ENCODE results near the gene RAB37. TPM values are rescaled to one million over a fixed set of nuclear protein-coding genes. Genes with fewer than 3 reads are reported as not detected.

The RAB37 gene
- total RNA-seq, 1 donor from 2014 or later, result 2.5 TPM

GRCh38 chr17:74772053-74772452 is 35.0 kb downstream of the RAB37 start:
- no peak for DNase-seq (ENCODE audit: low spot score)
- Mint-ChIP-seq H3K27me3 (ENCODE audit: unreplicated experiment) (peaks cover 16% of the 10 kb centered on the region), H3K4me1 (ENCODE audit: unreplicated experiment) (peaks cover 16% of the 10 kb centered on the region), H3K4me3 (ENCODE audit: unreplicated experiment) (peak overlapping the region; percentile 42), H3K9me3 (ENCODE audit: unreplicated experiment) (no peaks in the 10 kb centered on the region), H3K27ac (ENCODE audit: unreplicated experiment) (no peak overlapping the region), H3K36me3 (ENCODE audit: low read depth, unreplicated experiment) (peaks cover 24% of the 10 kb centered on the region)
- no peak for TF ChIP-seq CTCF (IDR thresholded peaks at IDR 0.05; ENCODE audit: unreplicated experiment)

GRCh38 chr17:74773414-74773813 is 36.4 kb downstream of the RAB37 start:
- TF ChIP-seq CTCF (IDR thresholded peaks at IDR 0.05; ENCODE audit: unreplicated experiment), result no peak
- no peak for DNase-seq (ENCODE audit: low spot score)
- peak overlapping the region; percentile 62 for H3K4me3 Mint-ChIP-seq (ENCODE audit: unreplicated experiment)
- H3K27me3 Mint-ChIP-seq (ENCODE audit: unreplicated experiment), result peaks cover 21% of the 10 kb centered on the region
- peaks cover 25% of the 10 kb centered on the region for H3K4me1 Mint-ChIP-seq (ENCODE audit: unreplicated experiment)
- no peaks in the 10 kb centered on the region for H3K9me3 Mint-ChIP-seq (ENCODE audit: unreplicated experiment)
- H3K36me3 Mint-ChIP-seq (ENCODE audit: low read depth, unreplicated experiment), result peaks cover 22% of the 10 kb centered on the region
- no peak overlapping the region for H3K27ac Mint-ChIP-seq (ENCODE audit: unreplicated experiment)

GRCh38 chr17:74773871-74774286 is 36.8 kb downstream of the RAB37 start:
- no peak for DNase-seq (ENCODE audit: low spot score)
- Mint-ChIP-seq H3K27ac (ENCODE audit: unreplicated experiment) (no peak overlapping the region), H3K4me1 (ENCODE audit: unreplicated experiment) (peaks cover 27% of the 10 kb centered on the region), H3K27me3 (ENCODE audit: unreplicated experiment) (peaks cover 17% of the 10 kb centered on the region), H3K36me3 (ENCODE audit: low read depth, unreplicated experiment) (peaks cover 18% of the 10 kb centered on the region), H3K4me3 (ENCODE audit: unreplicated experiment) (no peak overlapping the region), H3K9me3 (ENCODE audit: unreplicated experiment) (no peaks in the 10 kb centered on the region)
- TF ChIP-seq CTCF (IDR thresholded peaks at IDR 0.05; ENCODE audit: unreplicated experiment), result no peak

- H3K36me3 Mint-ChIP-seq (ENCODE audit: low read depth, unreplicated experiment), result peaks cover 20% of the 10 kb centered on the region
- H3K27me3 Mint-ChIP-seq (ENCODE audit: unreplicated experiment), result peaks cover 16% of the 10 kb centered on the region
- H3K9me3 Mint-ChIP-seq (ENCODE audit: unreplicated experiment), result no peaks in the 10 kb centered on the region
- H3K27ac Mint-ChIP-seq (ENCODE audit: unreplicated experiment), result peak overlapping the region; percentile 99
- H3K4me3 Mint-ChIP-seq (ENCODE audit: unreplicated experiment), result peak overlapping the region; percentile 99
- TF ChIP-seq CTCF (IDR thresholded peaks at IDR 0.05; ENCODE audit: unreplicated experiment), result no peak
- peaks cover 41% of the 10 kb centered on the region for H3K4me1 Mint-ChIP-seq (ENCODE audit: unreplicated experiment)
- no peak for DNase-seq (ENCODE audit: low spot score)
Measured at GRCh38 chr17:74775409-74776043, 38.5 kb downstream of the RAB37 start.
